Mononuclear cell (primary cell): Measurements from ENCODE around the gene ENPP3. TPM values are rescaled to one million over a fixed set of nuclear protein-coding genes. Genes with fewer than 3 reads are reported as not detected.
"Not testable (repeated sequence)": the region's sequence is repeated elsewhere in the genome, so short reads cannot be mapped to it uniquely, and the experiment has no call there.

Experiments
- H3K27me3 ChIP-seq: 2 replicates; pipeline ENCODE4 v1.6.0; 2011; ENCODE audit warnings: low read length, control low read depth; ENCODE audit not compliant: insufficient read depth
- H3K4me1 ChIP-seq: 2 replicates; pipeline ENCODE4 v1.5.1; 2011; ENCODE audit warnings: mild to moderate bottlenecking, low read length, control low read depth; ENCODE audit not compliant: insufficient read depth
- H3K4me3 ChIP-seq: 2 replicates; pipeline ENCODE4 v1.5.1; 2011; ENCODE audit warnings: mild to moderate bottlenecking, low read length, moderate library complexity
- H3K9me3 ChIP-seq: 2 replicates; pipeline ENCODE4 v1.5.1; 2011; ENCODE audit warnings: low read depth, mild to moderate bottlenecking, control low read depth, low read length
- total RNA-seq: library from RNA; depleted of rRNA; stranded (reverse); fragments of >200 nt; gene quantifications from one replicate; pipeline ENCODE4 v1.2.3, GENCODE V29; 2012

Gene ENPP3
- total RNA-seq, 1 donor = 0.73 TPM

DNA sequence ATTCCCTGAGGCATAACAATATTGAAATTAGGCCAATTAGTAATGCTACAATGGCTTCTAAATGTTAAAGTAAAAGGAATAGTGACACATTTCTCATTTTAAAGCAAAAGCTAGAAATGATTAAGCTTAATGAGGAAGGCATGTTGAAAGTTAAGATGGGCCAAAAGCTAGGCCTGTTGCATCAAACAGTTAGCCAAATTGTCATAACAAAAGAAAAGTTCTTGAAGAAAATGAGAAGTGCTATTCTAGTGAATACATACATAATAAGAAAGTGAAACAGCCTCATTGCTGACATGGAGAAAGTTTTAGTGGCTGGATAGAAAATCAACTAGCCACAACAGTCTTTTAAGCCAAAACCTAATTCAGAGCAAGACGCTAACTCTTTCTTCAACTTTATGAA, 51.2 kb downstream of the ENPP3 start:
- no peaks in the 10 kb centered on the region for H3K27me3 ChIP-seq
- no peaks in the 10 kb centered on the region for H3K9me3 ChIP-seq
- H3K4me1 ChIP-seq = peaks cover 27% of the 10 kb centered on the region
- no peak overlapping the region for H3K4me3 ChIP-seq

DNA sequence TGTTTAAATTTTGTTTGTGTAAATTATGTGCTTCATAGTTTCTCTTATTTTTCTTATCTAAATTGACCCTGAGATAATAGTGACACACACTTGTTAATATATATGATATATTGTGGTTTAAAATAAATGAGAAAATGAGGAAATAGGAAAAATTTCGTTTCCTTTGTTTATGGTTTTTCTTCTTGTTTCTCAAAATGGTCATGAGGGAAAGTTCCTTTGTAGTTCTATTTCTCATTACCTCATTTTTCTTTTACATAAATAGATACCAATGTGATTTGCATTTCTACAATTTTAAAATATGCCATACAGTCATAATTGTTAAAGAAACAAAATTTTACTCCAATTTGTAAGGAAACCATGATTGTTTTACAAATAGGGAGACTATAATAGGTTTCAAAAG, 54.9 kb downstream of the ENPP3 start:
- H3K4me3 ChIP-seq = no peak overlapping the region
- no peaks in the 10 kb centered on the region for H3K9me3 ChIP-seq
- H3K27me3 ChIP-seq = no peaks in the 10 kb centered on the region
- H3K4me1 ChIP-seq = peaks cover 22% of the 10 kb centered on the region

DNA sequence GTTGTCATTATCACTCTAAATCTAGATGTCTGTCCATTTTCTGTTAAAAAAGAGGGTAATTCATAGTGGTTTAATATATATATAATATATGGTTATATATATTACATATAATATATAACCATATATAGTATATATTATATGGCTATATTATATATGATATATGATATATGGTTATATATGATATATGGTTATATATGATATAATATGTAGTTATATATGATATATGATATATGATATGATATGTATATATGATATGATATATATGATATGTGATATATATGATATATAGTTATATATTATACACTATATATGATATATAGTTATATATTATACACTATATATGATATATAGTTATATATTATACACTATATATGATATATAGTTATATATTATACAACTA, 55.5 kb downstream of the ENPP3 start:
- Histone ChIP-seq H3K4me3 (no peak overlapping the region), H3K27me3 (no peaks in the 10 kb centered on the region), H3K4me1 (peaks cover 22% of the 10 kb centered on the region), H3K9me3 (no peaks in the 10 kb centered on the region)

DNA sequence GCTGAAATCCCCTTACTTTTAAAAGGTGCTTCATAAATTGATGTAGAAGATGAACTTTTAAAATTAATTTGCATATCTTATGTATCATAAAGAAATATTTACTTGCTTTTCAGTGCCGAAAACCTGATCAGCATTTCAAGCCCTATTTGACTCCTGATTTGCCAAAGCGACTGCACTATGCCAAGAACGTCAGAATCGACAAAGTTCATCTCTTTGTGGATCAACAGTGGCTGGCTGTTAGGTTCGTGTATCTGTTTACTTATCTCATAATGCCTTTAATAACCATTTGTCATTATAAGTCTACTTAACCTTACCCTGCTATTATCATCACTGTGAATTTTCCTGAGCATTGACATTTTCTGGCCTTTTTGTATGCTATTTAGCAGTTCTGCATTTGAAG, 56.3 kb downstream of the ENPP3 start:
- Histone ChIP-seq H3K4me3 (no peak overlapping the region), H3K9me3 (no peaks in the 10 kb centered on the region), H3K4me1 (peaks cover 17% of the 10 kb centered on the region), H3K27me3 (no peaks in the 10 kb centered on the region)

DNA sequence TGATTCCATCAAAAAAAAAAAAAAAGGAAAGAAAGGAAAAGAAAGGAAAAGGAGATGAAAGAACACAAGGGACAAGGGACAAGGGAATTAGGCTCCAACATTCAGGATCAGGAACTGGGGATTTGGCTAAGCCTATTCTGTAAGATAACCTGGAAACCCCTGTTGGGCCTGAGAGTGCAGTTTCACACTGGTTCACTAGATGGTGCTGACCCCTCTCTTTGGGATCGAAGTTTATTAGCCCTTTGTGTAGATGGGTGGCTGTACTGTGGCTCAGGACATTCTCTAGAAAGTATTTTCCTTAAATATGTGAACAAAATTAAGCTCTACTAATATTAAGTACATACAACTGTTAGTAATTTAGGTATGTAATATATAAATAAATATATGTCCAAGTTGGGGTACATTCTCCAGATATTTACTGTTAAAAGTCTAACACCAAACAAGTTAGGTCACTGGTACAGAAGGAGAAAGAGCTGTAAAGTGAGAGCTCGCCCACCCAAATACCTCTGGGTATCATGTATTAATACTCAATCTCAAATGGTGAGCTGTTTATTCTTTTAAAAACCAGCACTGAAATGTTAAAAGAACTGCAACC, 57.8 kb downstream of the ENPP3 start:
- H3K27me3 ChIP-seq = no peaks in the 10 kb centered on the region
- H3K9me3 ChIP-seq = no peaks in the 10 kb centered on the region
- peaks cover 14% of the 10 kb centered on the region for H3K4me1 ChIP-seq
- no peak overlapping the region for H3K4me3 ChIP-seq

DNA sequence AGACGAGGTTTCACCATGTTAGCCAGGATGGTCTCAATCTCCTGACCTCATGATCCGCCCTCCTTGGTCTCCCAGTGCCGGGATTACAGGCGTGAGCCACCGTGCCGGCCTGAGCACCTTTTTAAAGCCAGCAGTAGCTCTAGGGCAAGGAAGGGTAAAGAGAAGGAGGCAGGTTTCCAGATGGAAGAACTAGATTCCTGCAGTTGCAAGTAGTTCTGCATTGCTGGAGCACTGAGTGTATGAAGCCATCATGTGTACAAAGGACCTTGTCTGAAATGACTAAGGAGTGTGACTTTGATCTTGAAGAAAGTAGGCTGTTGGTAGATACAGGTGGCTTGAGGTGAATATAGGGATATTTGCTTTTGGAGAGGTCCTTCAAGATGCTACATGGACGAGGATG, 59.9 kb downstream of the ENPP3 start:
- Histone ChIP-seq H3K4me1 (no peaks in the 10 kb centered on the region), H3K4me3 (no peak overlapping the region), H3K9me3 (no peaks in the 10 kb centered on the region), H3K27me3 (no peaks in the 10 kb centered on the region)

DNA sequence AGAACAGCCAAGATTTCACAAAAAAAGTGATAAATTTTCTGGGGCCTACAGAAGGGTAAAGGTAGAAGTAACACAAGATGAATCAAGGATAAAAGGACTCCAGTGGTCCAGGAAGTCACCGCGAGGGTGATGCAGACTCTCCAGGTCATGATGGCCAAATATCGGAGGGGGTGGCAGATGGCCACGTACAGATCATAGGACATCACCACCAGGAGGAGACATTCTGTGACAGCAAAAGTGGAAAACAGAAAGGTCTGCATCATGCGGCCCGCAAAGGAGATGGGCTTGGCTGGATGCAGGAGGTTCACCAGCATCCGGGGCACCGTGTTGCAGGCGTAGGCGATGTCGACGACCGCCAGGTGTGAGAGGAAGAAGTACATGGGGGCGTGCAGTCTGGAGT, 63.7 kb downstream of the ENPP3 start:
- H3K9me3 ChIP-seq, H3K4me1 ChIP-seq, H3K4me3 ChIP-seq, H3K27me3 ChIP-seq: not testable (repeated sequence)

DNA sequence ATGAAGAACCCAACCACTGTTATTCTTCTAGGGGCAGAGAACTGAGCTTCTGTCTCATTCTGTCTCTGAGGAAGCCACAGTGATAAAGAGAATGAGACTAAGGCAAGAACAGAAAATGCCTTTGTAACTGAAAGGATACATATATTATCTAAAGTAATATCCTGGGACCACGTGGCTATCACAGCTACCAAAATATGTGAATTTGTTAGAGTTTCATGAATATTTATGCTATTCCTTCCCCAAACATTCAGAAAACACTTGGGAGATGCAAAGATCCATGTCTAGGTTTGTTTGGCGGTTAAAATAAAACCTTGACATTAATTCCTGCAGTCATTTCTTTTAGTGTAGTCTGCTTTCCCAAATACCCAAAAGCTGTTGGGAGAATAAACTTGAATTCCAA, 66.8 kb downstream of the ENPP3 start:
- not testable (repeated sequence) for H3K9me3 ChIP-seq, H3K4me3 ChIP-seq, H3K27me3 ChIP-seq, H3K4me1 ChIP-seq

DNA sequence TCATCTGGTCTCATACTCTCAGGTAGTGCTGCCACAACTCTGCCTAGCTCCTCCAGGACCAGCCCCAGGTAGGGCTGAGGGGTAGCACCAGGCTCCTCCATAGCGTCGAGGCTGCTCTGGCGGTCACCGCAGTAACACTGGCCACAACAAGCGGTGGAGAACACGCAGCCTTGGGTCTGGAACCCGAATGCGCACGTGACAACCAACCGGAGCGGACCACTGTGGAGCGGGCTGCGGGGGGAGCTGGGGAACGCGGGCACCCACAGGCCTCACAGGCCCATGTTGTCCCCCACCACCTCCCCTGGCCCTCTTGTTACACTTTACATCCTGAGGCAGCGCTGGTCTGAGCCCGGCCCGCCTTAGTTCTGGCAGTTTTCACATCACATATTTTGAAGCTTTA, 73.8 kb downstream of the ENPP3 start, which contains the start of gene CTAGE9:
Gene CTAGE9 (minus strand): TSS at position 101 of the 400 bp plus-strand sequence. CDS start 0 bp downstream, at position 101.
- not testable (repeated sequence) for H3K27me3 ChIP-seq, H3K4me3 ChIP-seq, H3K4me1 ChIP-seq, H3K9me3 ChIP-seq

DNA sequence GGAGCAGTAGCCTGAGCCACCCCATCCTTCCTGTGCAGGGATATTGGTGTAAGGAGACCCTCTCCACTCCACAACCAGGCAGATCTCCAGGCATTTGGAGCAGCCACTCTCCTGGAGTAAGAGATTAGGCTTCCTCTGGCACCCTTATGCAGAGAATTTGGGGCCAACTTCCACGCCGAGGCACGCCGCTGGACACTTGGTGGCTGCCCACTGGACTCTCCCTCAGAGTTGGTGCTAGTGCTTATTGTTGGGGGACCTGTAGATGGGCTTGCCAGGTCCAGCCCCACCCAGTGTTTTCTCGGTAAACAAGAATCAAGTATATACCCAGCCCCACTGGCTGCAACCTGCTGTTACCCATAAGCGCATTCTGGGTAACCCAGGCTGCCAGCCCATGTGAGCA, 78.5 kb downstream of the ENPP3 start:
- H3K9me3 ChIP-seq, H3K27me3 ChIP-seq, H3K4me1 ChIP-seq, H3K4me3 ChIP-seq: not testable (repeated sequence)

DNA sequence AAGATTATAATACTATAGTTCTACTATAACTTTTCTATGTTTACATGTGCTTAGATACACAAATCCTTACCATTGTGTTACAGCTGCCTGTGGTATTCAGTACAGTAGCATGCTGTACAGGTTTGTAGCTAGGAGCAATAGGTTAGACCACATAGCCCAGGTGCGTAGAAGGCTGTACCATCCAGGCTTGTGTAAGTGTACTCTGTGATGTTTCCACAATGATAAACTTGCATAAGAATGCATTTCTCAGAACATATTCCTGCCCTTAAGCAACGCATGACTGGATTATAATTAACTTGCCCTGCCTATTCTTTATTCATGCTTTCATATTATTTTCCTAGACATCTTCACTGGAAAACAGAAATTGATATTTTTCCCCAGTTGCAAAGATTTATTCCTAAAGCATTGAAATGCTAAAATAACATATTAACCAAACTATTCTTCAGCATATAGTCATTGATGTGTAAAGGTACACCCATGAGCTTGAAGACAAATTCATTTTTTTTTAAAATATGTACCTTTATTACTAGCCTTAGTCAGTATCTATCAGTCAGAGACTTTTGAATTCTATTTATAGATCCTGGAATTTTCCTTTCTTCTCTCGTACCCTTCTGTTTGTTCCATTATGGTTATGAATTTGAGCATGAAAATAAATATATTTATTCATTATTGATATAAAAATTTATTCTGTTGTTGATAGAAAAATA, 80.9 kb downstream of the ENPP3 start:
- no peak overlapping the region for H3K4me3 ChIP-seq
- H3K4me1 ChIP-seq = no peaks in the 10 kb centered on the region
- no peaks in the 10 kb centered on the region for H3K9me3 ChIP-seq
- H3K27me3 ChIP-seq = no peaks in the 10 kb centered on the region

DNA sequence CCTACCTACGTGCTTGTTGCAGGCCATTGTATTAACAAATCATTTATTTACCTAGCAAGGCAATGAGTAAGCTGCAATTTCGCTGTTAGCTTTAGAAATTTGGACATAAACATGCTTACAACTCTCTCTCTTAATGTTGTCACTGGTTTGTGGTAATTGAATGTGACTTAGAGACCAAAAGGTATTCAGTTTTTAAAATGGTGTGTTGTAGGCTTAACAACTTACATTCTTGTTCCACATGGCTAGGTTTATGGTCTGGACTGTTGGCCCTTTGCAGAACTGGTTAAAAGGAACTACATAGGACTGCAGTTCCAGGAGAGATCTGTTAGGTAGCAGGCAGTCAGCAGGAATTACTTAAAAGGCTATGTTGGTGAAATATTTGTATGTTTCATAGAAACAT, 84.1 kb downstream of the ENPP3 start:
- H3K4me1 ChIP-seq = no peaks in the 10 kb centered on the region
- H3K4me3 ChIP-seq = no peak overlapping the region
- H3K9me3 ChIP-seq = no peaks in the 10 kb centered on the region
- no peaks in the 10 kb centered on the region for H3K27me3 ChIP-seq

DNA sequence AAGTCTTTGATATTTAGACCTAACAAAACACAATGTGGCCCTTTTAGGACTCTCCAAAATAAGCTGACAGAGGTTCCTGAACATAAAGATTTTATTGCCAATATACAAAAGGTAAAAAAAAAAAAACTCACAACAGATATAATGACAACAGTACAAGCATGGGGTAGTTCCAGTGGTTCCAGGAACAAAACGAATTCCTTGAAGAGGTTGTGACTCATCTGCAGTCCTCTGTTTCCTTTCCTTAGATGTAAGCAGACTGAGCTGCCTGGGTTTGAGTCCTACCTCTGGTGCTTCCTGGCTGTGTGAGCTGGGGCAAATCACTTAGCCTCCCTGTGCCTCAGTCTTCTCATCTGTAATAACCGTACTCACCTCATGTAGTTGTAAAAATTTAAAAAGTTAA, 87.0 kb downstream of the ENPP3 start:
- Histone ChIP-seq H3K4me3 (no peak overlapping the region), H3K4me1 (no peaks in the 10 kb centered on the region), H3K9me3 (no peaks in the 10 kb centered on the region)

DNA sequence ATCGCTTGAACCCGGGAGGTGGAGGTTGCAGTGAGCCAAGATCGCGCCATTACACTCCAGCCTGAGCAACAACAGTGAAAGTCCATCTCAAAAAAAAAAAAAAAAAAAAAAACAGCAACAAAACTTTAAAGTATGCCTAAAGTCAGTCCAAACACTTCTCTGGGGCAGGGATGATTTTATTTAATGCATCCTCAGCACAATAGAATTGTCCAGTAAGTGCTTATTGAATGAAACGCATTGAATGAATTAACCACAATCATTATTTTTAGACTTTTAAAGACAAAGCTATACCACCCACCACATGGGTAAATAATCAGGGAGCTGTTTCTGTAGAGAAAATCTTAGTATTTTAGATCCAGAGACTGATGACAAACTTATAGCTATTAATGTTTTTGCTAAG, 90.4 kb downstream of the ENPP3 start:
- H3K9me3 ChIP-seq = no peaks in the 10 kb centered on the region
- no peak overlapping the region for H3K4me3 ChIP-seq
- no peaks in the 10 kb centered on the region for H3K4me1 ChIP-seq
- no peaks in the 10 kb centered on the region for H3K27me3 ChIP-seq

More for the DNA sequence above, 87.0 kb downstream of the ENPP3 start:
- H3K27me3 ChIP-seq = no peaks in the 10 kb centered on the region

DNA sequence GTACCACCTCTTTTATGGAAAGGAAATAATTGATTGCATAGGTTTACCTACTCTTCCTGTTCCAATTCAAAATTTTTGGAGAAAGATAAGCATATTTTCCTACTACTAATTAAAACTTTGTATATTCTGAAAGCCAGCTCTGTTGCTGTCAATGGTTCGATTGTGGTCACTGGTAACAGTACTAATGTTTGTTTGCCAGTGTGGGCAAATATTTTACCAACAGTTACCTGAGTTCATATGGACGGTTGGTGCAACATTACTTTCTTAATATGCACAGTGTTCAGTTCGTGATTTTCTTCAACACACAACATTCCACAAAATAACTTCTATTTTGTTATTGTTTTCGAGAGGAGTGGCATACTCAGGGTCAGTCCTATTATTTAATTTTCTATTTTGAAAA, 90.8 kb downstream of the ENPP3 start:
- Histone ChIP-seq H3K9me3 (no peaks in the 10 kb centered on the region), H3K4me1 (no peaks in the 10 kb centered on the region), H3K4me3 (no peak overlapping the region), H3K27me3 (no peaks in the 10 kb centered on the region)

DNA sequence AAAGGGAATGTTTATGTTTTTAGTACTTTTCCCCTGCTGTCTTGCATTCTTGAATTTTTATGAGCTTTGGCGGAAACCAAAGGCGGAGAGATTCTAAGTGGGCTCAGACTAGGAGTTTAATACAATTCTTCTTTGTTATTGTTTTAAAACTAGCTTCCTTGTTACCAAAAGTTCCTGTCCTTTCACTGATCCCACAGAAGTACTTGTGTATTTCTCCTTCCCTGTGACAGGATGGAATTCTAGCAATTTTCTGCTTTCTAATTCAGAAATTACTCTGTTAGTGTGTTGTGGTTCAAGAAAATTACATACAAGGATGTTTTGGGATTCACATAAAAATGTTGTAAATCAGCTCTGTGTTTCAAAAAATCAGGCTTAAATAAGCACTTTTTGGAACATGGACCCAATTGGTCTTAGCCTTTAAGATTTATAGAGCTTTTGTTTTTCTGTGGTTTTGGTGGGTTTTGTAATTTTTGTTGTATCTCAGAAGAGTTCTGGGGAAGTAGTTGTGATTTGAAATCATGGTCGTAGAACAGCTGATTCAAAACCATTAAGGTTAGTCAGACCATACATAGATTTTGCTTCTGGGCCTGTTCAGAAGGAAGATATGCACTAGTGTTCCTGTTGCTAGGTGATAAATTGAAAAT, 91.3 kb downstream of the ENPP3 start:
- no peaks in the 10 kb centered on the region for H3K27me3 ChIP-seq
- H3K4me3 ChIP-seq = no peak overlapping the region
- no peaks in the 10 kb centered on the region for H3K4me1 ChIP-seq
- no peaks in the 10 kb centered on the region for H3K9me3 ChIP-seq
